Neural progenitor cell (in vitro differentiated cells): ENCODE data around the gene GBX2.
A peak's percentile ranks its signal among the peaks of the same experiment; 100 is the strongest.

Experiments
- CTCF ChIP-seq: fragments of 200-600 bp; sonication (generic); IDR thresholded peaks from 2 replicates; pipeline ENCODE4 v1.5.1; 2017; ENCODE audit warnings: antibody characterized with exemption, mild to moderate bottlenecking
- EZH2 ChIP-seq: fragments of 200-600 bp; sonication (generic); IDR thresholded peaks from 2 replicates; pipeline ENCODE4 v1.6.1; 2017; ENCODE audit warnings: antibody characterized with exemption, mild to moderate bottlenecking, moderate library complexity
- EZH2phosphoT487 ChIP-seq: fragments of 200-600 bp; sonication (generic); IDR thresholded peaks from 2 replicates; pipeline ENCODE4 v1.6.1; 2017; ENCODE audit warnings: antibody characterized with exemption

DNA sequence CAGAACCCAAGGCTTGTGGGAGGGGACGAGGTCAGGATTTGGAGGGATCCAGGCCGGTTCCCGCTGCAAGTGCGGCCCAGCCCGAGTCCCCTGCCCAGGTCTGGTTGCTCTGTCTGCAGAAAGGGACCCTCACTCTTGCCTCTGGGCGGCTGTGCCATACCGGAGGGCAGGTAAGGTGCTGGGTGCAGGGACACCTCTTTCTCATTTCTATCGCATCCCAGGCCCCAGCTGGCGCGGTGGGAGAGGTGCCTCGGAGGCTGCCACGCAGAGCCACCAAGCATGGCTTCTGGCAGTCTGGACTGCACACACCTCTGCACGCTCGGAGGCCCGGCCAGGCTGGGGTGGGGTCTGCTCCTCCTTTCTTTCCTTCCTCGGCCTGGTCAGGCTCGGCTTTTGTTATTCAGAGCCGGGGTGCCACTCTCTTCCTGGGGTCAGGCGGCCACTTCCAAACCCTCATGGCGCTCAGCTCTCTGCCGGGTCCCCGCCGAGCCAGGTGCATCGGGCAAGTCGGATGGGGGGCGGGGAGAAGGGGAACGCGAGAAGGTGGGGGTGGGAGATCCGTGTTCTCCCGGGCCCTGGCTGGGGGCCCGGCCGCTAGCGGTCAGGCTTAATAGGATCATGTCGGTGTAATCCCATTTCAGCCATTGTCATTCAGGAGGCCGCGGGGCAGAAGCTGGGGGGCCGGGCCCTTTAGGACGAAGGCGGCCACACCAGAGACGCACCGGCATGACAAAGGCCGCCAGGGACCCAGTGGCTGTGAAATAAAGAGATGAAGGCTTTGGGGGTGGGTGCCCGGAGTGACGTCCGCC, 9.0 kb downstream of the GBX2 start:
- TF ChIP-seq CTCF (no peak), EZH2 (peak; percentile 78), EZH2phosphoT487 (peak; percentile 91)
